ENCODE measurements around the gene WDFY2.

Gene WDFY2

DNA sequence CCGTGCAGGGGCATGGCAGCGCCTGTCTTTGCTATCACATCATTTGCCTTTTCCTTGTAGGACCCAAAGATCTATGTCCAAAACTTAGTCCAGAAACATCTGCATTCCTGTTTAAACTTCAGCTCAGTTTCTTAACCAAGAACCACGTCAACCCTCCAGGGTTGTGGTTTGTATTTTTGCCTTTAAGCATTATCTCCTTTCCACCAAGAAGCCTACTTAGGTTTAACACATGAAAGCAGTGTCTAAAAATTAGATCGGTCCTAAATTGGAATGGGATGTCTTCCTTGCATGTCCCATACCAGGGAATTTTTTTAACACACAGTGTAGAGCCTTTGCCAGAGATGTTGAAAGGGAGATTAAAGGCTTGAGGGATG lies 180.9 kb downstream of the WDFY2 start:
- in situ Hi-C loops (cut with MboI; ENCODE audit: low sequenced_read_pairs) = loop anchor here (25.0 kb wide), 1 partner anchor 328 kb away; no protein-coding TSS in a partner anchor

DNA sequence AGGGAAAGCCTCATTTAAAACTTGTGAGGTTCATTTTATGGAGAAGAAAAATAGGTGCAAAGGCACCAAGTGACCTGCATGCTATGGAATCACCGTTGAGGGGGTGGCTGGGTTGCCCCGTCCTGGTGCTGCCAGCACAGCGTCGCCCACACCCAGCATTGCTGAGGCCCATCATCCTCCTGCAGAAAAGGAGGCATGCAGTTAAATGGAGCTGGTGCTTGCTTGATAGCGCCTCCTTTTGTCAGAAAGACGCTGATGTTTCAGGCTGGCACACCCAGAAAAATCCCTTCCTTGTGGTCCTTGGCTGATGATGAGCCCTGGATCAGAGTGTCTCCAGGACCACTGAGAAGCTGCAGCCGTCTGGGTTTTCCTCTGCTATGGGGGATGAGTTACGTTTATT lies 182.8 kb downstream of the WDFY2 start:
- in situ Hi-C loops (cut with MboI; ENCODE audit: low sequenced_read_pairs) = loop anchor here (25.0 kb wide), 1 partner anchor 330 kb away; no protein-coding TSS in a partner anchor

DNA sequence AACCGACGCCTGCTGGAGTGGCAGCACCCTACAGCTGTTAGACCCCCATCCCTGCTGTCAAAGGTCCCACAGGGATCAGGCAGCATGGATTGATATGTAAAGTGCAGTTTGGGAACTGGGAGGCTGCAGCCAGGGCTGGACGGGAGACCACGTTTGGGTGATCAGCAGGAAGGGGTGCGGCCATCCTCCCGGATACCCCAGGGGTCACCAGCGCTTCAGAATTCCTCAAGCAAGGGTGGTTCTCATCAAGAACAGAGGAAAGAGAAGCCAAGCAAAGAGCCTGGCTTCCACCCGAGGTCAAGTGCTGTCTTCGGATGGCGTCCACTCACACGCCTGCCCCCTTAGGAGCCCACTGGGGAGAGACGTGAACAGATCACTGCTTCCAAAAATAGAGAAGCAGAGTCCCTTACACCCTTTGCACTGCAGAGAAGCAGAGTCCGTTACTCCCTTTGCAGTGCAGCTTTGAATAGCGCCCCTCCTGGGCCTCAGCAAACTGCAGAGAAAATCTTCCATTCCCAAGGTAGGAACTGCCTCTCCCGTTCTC lies 184.2 kb downstream of the WDFY2 start:
- in situ Hi-C loops (cut with MboI; ENCODE audit: low sequenced_read_pairs) = loop anchor here (25.0 kb wide), 1 partner anchor 331 kb away; no protein-coding TSS in a partner anchor

- in situ Hi-C loops (cut with MboI; ENCODE audit: low sequenced_read_pairs) = loop anchor here (25.0 kb wide), 1 partner anchor 332 kb away; no protein-coding TSS in a partner anchor
Measured at GRCh38 chr13:51768976-51769375, 184.7 kb downstream of the WDFY2 start.

- in situ Hi-C loops (cut with MboI; ENCODE audit: low sequenced_read_pairs) = loop anchor here (25.0 kb wide), 1 partner anchor 332 kb away; no protein-coding TSS in a partner anchor
Measured at GRCh38 chr13:51769455-51770127, 185.3 kb downstream of the WDFY2 start.

- in situ Hi-C loops (cut with MboI; ENCODE audit: low sequenced_read_pairs) = loop anchor here (25.0 kb wide), 1 partner anchor 333 kb away; no protein-coding TSS in a partner anchor
Measured at GRCh38 chr13:51770160-51770559, 185.9 kb downstream of the WDFY2 start.

- in situ Hi-C loops (cut with MboI; ENCODE audit: low sequenced_read_pairs) = loop anchor here (25.0 kb wide), 1 partner anchor 334 kb away; no protein-coding TSS in a partner anchor
Measured at GRCh38 chr13:51770681-51771417, 186.6 kb downstream of the WDFY2 start.

DNA sequence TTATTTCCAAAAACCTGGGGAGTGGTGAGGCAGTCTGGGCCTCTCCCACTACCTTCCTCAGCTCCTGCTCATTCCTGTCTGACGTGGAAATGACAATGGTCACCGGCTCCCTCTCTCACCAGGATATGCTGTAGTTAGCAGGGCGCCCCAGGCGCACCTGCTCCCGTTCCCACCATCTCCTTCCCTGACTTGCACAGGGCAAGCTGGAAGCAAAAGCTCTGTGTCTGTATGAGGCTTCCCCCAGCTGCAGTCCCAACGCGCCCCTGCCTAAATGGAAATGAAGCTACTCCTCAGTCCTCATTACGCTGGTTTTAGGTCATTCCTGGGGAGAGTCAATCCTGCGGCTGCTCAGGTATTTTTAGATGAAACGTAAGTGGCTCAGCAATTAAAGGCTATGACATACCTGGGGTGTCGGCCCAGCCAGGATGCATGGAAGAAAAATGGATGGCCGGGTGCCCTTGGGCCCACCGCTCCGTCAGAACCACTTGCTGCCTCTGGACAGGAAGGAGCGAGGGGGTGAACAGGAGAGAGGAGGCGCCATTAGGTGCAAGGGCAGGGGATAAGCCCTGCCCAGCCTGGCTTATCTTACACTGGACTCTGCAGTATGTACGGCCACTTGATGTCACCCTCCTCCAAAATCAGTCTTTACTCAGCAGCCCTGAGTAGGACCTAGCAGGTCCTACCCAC lies 187.3 kb downstream of the WDFY2 start:
- in situ Hi-C loops (cut with MboI; ENCODE audit: low sequenced_read_pairs) = loop anchor here (25.0 kb wide), 1 partner anchor 334 kb away; no protein-coding TSS in a partner anchor

DNA sequence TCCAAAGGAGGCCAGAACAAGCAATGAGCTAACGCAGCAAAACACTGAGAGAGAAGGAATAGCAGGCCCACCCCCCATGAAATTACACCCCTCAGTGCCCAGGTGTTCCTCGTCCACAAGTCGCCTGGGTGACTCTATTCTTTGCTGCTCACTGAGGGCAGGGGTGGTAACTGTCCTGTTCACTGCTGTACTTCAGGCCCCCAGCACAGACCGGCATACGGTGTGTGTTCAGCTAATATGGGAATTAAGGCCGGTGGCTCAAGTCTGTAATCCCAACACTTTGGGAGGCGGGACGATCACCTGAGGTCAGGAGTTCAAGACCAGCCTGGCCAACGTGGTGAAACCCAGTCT lies 187.8 kb downstream of the WDFY2 start:
- in situ Hi-C loops (cut with MboI; ENCODE audit: low sequenced_read_pairs) = loop anchor here (25.0 kb wide), 1 partner anchor 335 kb away; no protein-coding TSS in a partner anchor

GRCh38 chr13:51772781-51773180 lies 188.5 kb downstream of the WDFY2 start:
- in situ Hi-C loops (cut with MboI; ENCODE audit: low sequenced_read_pairs) = loop anchor here (25.0 kb wide), 1 partner anchor 335 kb away; no protein-coding TSS in a partner anchor

DNA sequence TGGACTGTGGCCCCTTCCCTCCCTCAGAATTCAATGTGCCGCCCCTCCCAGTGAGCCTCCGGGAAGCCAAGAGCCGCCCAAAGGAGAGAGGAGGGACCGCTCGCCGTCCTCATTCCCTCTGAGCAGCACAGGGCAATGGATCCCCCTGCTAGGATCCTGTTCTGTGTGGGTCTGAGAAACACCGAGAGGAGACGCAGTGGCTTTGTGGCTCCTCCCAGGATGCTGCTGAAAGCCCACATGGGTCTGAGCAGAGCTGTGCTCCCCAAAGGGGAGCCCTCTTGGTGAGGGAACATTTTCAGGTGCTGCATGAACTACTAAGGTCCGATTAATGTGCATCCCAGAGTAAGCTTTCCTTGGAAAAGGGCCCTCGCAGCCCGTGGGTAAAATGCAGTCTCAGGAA lies 189.3 kb downstream of the WDFY2 start:
- in situ Hi-C loops (cut with MboI; ENCODE audit: low sequenced_read_pairs) = loop anchor here (25.0 kb wide), 1 partner anchor 336 kb away; no protein-coding TSS in a partner anchor

- in situ Hi-C loops (cut with MboI; ENCODE audit: low sequenced_read_pairs) = no loop called here
Measured at GRCh38 chr13:51776179-51776578, 191.9 kb downstream of the WDFY2 start.

DNA sequence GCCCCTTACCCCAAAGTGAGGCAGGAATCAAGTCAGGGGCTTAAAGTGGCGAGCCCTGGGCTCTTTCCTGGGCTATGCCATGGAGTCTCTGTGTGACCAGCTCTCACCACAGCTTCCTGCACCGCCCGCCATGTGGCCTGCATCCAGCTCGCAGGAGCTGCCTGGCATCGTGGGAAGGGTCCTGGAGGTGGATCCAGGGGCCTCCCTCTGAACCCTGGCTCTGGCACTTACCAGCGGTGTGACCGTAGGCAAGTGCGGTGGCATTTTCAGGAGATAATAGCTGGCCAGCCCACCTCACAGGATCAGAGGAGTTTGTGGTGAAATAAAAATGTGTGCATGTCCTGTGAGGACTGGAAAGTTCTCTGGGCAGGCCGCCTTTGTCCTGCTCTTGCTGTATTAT lies 193.7 kb downstream of the WDFY2 start:
- in situ Hi-C loops (cut with MboI; ENCODE audit: low sequenced_read_pairs) = no loop called here

DNA sequence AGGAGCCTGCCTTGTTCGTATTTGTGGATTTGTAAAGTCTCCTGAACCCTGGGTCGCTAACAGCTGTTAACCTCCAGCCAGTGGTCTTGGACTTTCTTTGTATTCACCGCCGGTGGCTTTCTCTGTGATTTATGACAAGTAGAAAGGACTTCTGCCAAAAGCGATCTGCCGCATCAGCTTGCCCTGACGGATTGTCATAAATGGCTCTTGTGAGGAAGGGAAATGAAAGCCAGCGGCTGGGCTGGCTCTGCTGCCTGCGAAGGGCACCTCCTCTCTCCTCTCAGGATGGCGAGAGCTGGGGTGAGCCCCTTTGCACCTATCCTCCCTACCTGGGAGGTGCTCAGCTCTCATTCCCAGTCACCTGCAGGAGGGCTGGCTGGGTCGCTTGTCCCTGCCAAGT lies 194.1 kb downstream of the WDFY2 start:
- in situ Hi-C loops (cut with MboI; ENCODE audit: low sequenced_read_pairs) = no loop called here

- in situ Hi-C loops (cut with MboI; ENCODE audit: low sequenced_read_pairs) = no loop called here
Measured at GRCh38 chr13:51780099-51780498, 195.8 kb downstream of the WDFY2 start.

- in situ Hi-C loops (cut with MboI; ENCODE audit: low sequenced_read_pairs) = no loop called here
Measured at GRCh38 chr13:51781246-51782022, 197.2 kb downstream of the WDFY2 start.

DNA sequence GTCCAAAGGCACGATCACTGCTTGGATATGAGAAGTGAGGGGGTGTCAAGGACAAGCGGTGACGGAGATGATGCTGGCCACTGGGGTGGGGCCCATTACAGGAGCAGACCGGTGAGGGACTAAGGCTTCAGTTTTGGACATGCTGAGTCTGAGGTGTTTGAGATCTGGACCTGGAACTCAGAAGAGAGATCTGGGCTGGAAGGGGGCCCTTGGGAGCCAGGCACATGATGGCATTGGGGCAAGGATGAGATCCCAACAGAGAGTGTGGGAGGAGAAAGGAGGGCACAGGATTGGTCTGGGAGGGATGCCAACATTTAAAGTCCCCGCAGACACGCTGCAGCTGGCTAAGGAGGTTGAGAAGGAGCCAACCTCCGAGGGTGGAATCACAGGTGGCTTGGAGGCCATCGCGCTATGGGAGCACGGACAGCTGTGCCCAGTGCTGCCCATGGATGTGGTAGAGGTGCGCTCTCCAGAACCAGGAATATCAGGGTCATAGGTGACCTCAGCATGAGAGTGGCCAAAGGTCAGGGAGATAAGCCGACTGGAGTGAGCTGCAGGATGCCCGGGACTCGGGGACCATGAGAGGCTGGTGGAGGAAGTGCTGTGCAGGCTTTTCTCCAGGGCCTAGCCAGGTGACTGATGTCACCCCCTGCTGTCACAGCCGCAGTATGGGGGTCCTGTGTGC lies 197.9 kb downstream of the WDFY2 start:
- in situ Hi-C loops (cut with MboI; ENCODE audit: low sequenced_read_pairs) = no loop called here

- in situ Hi-C loops (cut with MboI; ENCODE audit: low sequenced_read_pairs) = no loop called here
Measured at GRCh38 chr13:51783428-51784094, 199.3 kb downstream of the WDFY2 start.

- in situ Hi-C loops (cut with MboI; ENCODE audit: low sequenced_read_pairs) = no loop called here
Measured at GRCh38 chr13:51784097-51784496, 199.8 kb downstream of the WDFY2 start.
